C4-2B (cell line): ENCODE measurements around the gene NXPE3.

Experiments
- ZFX ChIP-seq: fragments of 450-650 bp; IDR thresholded peaks from 2 replicates; pipeline ENCODE4 v1.6.1; 2017
- TF ChIP-seq, protein P1 (sequence below): fragments of 450-650 bp; conservative IDR thresholded peaks from 2 replicates; pipeline ENCODE4 v1.5.1; 2017; ENCODE audit warnings: mild to moderate bottlenecking

- TF ChIP-seq, protein P1, sequence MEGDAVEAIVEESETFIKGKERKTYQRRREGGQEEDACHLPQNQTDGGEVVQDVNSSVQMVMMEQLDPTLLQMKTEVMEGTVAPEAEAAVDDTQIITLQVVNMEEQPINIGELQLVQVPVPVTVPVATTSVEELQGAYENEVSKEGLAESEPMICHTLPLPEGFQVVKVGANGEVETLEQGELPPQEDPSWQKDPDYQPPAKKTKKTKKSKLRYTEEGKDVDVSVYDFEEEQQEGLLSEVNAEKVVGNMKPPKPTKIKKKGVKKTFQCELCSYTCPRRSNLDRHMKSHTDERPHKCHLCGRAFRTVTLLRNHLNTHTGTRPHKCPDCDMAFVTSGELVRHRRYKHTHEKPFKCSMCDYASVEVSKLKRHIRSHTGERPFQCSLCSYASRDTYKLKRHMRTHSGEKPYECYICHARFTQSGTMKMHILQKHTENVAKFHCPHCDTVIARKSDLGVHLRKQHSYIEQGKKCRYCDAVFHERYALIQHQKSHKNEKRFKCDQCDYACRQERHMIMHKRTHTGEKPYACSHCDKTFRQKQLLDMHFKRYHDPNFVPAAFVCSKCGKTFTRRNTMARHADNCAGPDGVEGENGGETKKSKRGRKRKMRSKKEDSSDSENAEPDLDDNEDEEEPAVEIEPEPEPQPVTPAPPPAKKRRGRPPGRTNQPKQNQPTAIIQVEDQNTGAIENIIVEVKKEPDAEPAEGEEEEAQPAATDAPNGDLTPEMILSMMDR = no peak
- no peak for TF ChIP-seq ZFX
These were observed 44.5 kb downstream of the NXPE3 start for GRCh38 chr3:101823525-101823924.
